Ovary (tissue), 9 donors: ENCODE results near the gene PUS7L. TPM values are rescaled to one million over a fixed set of nuclear protein-coding genes. Genes with fewer than 3 reads are reported as not detected.

Source experiments
- DNase-seq, 5 donors: peaks; one replicate each; pipeline ENCODE4 v3.0.0-alpha.2; 2019 to 2020
- H3K27ac ChIP-seq, 2 donors: fragments of 200-600 bp; one replicate each; pipeline versions ENCODE4 v1.5.1 to v1.8.0; 2019 to 2022
- H3K27me3 ChIP-seq: fragments of 200-600 bp; one replicate; pipeline ENCODE4 v1.8.0; 2022
- H3K36me3 ChIP-seq: fragments of 200-600 bp; sonication (generic); one replicate; pipeline ENCODE4 v1.5.1; 2019
- H3K4me1 ChIP-seq: one replicate; pipeline ENCODE4 v1.8.1; 2013; ENCODE audit warnings: mild to moderate bottlenecking, moderate library complexity; ENCODE audit not compliant: insufficient read depth
- H3K4me3 ChIP-seq: fragments of 200-600 bp; sonication (generic); one replicate; pipeline ENCODE4 v1.5.1; 2017
- H3K9me3 ChIP-seq, 2 donors: fragments of 200-600 bp in 1 of 2; sonication (generic) in 1 of 2; one replicate each; pipeline versions ENCODE4 v1.5.1 to v1.8.1; 2013 to 2019; ENCODE audit warnings: mild to moderate bottlenecking in 1 of 2, moderate library complexity in 1 of 2
- CTCF ChIP-seq, 3 donors: fragments of 450-650 bp in 2 of 3; fragments of 200-600 bp in 1 of 3; IDR thresholded peaks; one replicate each; pipeline versions ENCODE4 v1.5.1 to v1.8.0; 2016 to 2022; ENCODE audit warnings: antibody characterized with exemption in 3 of 3, mild to moderate bottlenecking in 1 of 3
- EP300 ChIP-seq: sonication (generic); formaldehyde crosslinking; IDR thresholded peaks from one replicate; pipeline ENCODE4 v1.6.1; 2017; ENCODE audit warnings: antibody characterized with exemption
- POLR2A ChIP-seq: fragments of 450-650 bp; IDR thresholded peaks from one replicate; pipeline ENCODE4 v1.6.1; 2017; ENCODE audit warnings: antibody characterized with exemption, mild to moderate bottlenecking, moderate library complexity
- WGBS, 3 donors: extraction: QIAGEN DNeasy Blood & Tissue Kit in 1 of 3; methylation state at CpG; one replicate each; pipeline versions ENCODE4 v1.1.5 to v1.1.7; 2013 to 2017; 5-methylcytosine and 5-hydroxymethylcytosine counted together
- intact Hi-C, 4 donors: fragments of 100-400 bp; cut with DNase I; formaldehyde crosslinking; loops; one replicate each; pipeline versions ENCODE4 v1.11.0 to v1.15.1; 2022 to 2023
- polyA plus RNA-seq, 2 donors: library from polyadenylated mRNA; stranded (reverse); fragments of 200-250 nt in 1 of 2; fragments of 350-450 nt in 1 of 2; fragmentation: Illumina TruSeq in 1 of 2; extraction: RNeasy Lipid Tissue Mini Kit (QIAGEN cat#74804) in 1 of 2; gene quantifications; one replicate each; pipeline ENCODE4 v1.2.3, GENCODE V29; 2013 to 2014
- total RNA-seq, 7 donors: library from RNA; depleted of rRNA in 2 of 7; stranded (reverse); fragments of >200 nt in 2 of 7; fragmentation: NEBNext Ultra II Directional in 3 of 7; extraction: Animal tissue kit (Norgen Biotek cat#: 25700) in 3 of 7; gene quantifications; one replicate each; pipeline versions ENCODE4 v1.1.0 to v1.2.4, GENCODE V29; 2016 to 2023
- donor health status: DM: no; HTN: no; CAD: no; lungs with moderate emphysema.
- donor health status: DM: no; HTN: no; CAD: no.
- donor health status: Bipolar disorder and iron deficiency.
- donor health status: DM: yes; HTN: yes; CAD: no.
- donor health status: DM: no; HTN: no; CAD: no.
- donor health status: DM: yes; HTN: yes; CAD: no.

The PUS7L gene
- total and polyA plus RNA-seq, 9 donors: 1.6 to 25.3 (median 11.8) TPM

- 3 to 7% (median 3%) methylated on average over 20 of the region's 20 CpGs for WGBS, 3 donors
- H3K36me3 ChIP-seq: no peaks in the 10 kb centered on the region
- no peaks in the 10 kb centered on the region for H3K9me3 ChIP-seq
- no peak for DNase-seq
- H3K27me3 ChIP-seq: no peaks in the 10 kb centered on the region
- H3K27ac ChIP-seq: peak overlapping the region; percentile 76 to 96
- peak overlapping the region; percentile 56 for H3K4me3 ChIP-seq
- no peaks in the 10 kb centered on the region for H3K4me1 ChIP-seq
- TF ChIP-seq POLR2A: no peak
- no peak for TF ChIP-seq EP300
- intact Hi-C loops: no loop called here
These were observed 46.7 kb upstream of the PUS7L start for GRCh38 chr12:43805149-43805859.

GRCh38 chr12:43797561-43798217 lies 39.1 kb upstream of the PUS7L start:
- intact Hi-C loops: no loop called here
- Histone ChIP-seq H3K4me1 (no peaks in the 10 kb centered on the region), H3K27ac (no peak overlapping the region), H3K27me3 (no peaks in the 10 kb centered on the region), H3K9me3 (no peaks in the 10 kb centered on the region), H3K36me3 (no peaks in the 10 kb centered on the region), H3K4me3 (no peak overlapping the region)
- TF ChIP-seq CTCF (IDR thresholded peaks at IDR 0.05) (no peak), EP300 (no peak), POLR2A (no peak)
- DNase-seq: no peak
- 89 to 93% (median 89%) methylated on average over 4 of the region's 4 CpGs for WGBS, 3 donors

- Histone ChIP-seq H3K27me3 (no peaks in the 10 kb centered on the region), H3K36me3 (no peaks in the 10 kb centered on the region), H3K4me1 (no peaks in the 10 kb centered on the region), H3K4me3 (no peak overlapping the region), H3K9me3 (no peaks in the 10 kb centered on the region), H3K27ac (no peak overlapping the region)
- 81 to 88% (median 87%) methylated on average over 2 of the region's 2 CpGs for WGBS, 3 donors
- TF ChIP-seq POLR2A (no peak), EP300 (no peak), CTCF (IDR thresholded peaks at IDR 0.05) (no peak)
- intact Hi-C loops: no loop called here
- DNase-seq: no peak
These were observed 37.2 kb upstream of the PUS7L start for GRCh38 chr12:43795716-43796280.

GRCh38 chr12:43789941-43790340 lies 31.4 kb upstream of the PUS7L start:
- no peaks in the 10 kb centered on the region for H3K27me3 ChIP-seq
- peaks cover 3% of the 10 kb centered on the region for H3K36me3 ChIP-seq
- no peak for DNase-seq
- no peak for TF ChIP-seq CTCF (IDR thresholded peaks at IDR 0.05)
- TF ChIP-seq EP300: no peak
- TF ChIP-seq POLR2A: no peak
- intact Hi-C loops: no loop called here
- no peaks in the 10 kb centered on the region for H3K4me1 ChIP-seq
- H3K27ac ChIP-seq: no peak overlapping the region
- no peak overlapping the region for H3K4me3 ChIP-seq
- no peaks in the 10 kb centered on the region for H3K9me3 ChIP-seq
